Raji (cell line): ENCODE data around the gene SLC7A8.

ENCODE experiments used
- POLR2A ChIP-seq: IDR thresholded peaks from 2 replicates; pipeline ENCODE4 v1.6.1; 2011; ENCODE audit warnings: low read depth, low read length, control low read depth; ENCODE audit not compliant: insufficient read depth

SLC7A8 gene

GRCh38 chr14:23183479-23183878 is at the start of gene SLC7A8:
Gene SLC7A8 (minus strand): TSS chr14:23183660. CDS start chr14:23182914, 746 bp downstream.
- TF ChIP-seq POLR2A = no peak

DNA sequence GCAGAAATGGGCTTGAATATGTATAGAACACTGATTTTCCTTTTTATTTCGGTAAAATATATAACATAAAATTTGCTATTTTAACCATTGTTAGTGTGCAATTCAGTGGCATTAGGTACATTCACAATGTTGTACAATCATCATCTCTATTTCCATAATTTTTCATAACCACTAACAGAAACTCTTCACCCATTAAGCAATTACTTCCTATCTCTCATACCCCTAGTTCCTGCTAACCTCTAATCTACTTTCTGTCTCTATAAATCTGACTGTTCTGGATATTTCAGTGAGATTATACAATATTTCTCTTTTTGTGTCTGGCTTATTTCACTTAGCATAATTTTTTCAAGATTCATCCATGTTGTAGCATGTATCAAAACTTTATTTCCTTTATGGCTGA is 45.4 kb upstream of the SLC7A8 start:
- no peak for TF ChIP-seq POLR2A

DNA sequence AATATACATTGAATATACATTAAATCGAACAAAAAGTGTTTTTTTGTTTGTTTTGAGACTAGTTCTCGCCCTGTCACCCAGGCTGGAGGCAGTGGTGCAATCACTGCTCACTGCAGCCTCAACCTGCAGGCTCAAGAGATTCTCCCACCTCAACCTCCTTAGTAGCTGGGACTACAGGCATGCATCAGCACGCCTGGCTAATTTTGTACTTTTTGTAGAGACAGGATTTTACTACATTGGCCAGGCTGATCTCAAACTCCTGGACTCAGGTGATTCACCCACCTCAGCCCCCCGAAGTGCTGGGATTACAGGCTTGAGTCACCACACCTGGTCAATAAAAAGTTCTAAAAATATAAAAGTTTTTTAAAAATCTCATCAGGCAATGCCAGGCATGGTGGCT is 44.1 kb upstream of the SLC7A8 start:
- TF ChIP-seq POLR2A = no peak

- no peak for TF ChIP-seq POLR2A
These were observed 35.6 kb upstream of the SLC7A8 start for GRCh38 chr14:23219075-23219474.

- no peak for TF ChIP-seq POLR2A
These were observed 33.9 kb upstream of the SLC7A8 start for GRCh38 chr14:23217032-23218020.

- no peak for TF ChIP-seq POLR2A
These were observed 32.0 kb upstream of the SLC7A8 start for GRCh38 chr14:23215421-23215820.

DNA sequence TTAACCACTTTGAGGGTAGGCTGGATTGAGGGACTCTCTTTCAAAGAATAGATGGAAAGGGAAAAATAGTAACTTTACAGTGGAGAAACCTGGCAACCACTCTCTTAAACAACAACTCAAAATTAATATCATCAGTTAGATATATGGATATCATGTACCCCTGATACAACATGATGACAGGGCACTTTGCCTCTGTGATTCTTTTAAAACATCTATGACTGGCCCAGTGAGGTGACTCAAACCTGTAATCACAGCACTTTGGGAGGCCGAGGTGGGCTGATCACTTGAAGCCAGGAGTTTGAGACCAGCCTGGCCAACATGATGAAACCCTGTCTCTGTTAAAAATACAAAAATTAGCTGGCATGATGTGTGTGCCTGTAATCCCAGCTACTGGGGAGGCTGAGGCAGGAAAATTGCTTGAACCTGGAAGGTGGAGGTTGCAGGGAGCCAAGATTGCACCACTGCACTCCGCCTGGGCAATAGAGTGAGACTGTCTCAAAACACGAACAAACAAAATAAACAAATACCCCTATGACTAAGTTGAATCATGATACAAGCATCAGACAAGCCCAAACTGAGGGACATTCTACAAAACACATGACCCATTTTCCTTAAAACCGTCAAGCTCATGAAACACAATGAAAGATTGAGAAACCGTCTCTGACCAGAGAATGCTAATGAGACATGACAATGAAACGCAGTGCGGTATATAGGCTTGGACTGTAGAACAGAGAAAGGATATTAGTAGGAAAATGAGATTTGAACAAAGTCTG is 26.4 kb upstream of the SLC7A8 start:
- no peak for TF ChIP-seq POLR2A

DNA sequence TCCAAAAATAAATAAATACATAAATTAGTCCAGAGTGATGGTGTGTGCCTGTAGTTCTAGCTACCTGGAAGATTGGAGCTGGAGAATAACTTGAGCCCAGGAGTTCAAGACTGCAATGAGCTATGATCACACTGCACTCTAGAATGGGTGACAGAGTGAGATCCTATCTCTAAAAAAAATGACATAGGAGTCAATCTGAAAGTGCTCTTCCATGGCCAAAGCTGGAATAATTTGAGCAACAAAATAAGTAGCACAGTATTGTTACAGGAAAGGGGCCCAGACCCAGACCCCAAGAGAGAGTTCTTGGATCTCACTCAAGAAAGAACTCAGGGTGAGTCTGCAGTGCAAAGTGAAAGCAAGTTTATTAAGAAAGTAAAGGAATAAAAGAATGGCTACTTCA is 24.9 kb upstream of the SLC7A8 start:
- TF ChIP-seq POLR2A = no peak

DNA sequence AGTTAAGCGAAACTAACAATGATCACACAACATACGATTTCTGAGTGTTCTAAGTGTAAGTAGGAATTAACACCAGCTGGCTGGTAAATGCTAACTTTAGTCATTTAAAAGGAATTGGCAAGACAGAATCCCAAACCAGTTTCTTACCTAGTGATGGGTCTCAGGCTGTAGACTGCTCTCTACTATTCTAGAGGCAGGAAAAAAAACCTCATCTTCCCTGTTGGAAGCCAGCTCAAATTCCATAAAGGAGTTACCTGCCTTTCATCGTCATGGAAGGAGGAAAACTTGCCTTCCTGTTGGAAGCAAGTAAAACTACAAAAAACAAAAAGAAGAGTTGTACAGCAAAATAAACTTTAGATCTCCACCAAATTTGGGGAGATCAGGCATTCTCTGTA is 23.7 kb upstream of the SLC7A8 start:
- no peak for TF ChIP-seq POLR2A

- no peak for TF ChIP-seq POLR2A
These were observed 23.1 kb upstream of the SLC7A8 start for GRCh38 chr14:23206422-23207145.

DNA sequence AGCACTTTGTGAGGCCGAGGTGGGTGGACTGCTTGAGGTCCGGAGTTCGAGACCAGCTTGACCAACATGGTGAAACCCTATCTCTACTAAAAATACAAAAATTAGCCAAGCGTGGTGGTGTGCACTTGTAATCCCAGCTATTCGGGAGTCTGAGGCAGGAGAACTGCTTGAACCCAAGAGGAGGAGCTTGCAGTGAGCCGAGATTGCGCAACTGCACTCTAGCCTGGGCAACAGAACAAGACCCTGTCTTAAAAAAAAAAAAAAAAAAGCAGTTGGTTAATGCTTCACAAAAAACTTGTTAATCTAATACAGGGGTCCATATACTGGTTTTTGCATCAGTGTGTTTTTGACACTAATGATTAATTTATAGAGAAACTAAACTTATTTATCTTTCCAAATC is 18.5 kb upstream of the SLC7A8 start:
- no peak for TF ChIP-seq POLR2A

GRCh38 chr14:23195552-23196101 is 12.2 kb upstream of the SLC7A8 start:
- no peak for TF ChIP-seq POLR2A

DNA sequence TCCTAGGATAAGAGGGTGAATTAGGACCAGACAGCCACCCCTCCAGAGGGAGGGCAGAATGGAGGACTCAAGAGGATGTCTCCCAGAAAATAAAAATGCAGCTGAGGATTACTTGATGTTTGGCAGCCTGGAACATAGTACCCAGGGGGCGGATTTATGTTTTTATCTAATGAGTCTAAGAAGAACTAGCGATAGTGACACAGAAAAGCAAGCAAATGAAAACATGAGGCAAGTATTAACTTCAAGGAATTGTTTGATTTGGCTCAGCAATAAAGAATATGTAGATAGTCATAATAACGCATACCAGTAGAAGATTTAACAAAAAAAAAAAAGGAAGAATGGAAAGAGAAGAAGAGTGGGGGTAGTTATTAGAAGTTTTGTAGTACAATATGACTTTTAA is 10.0 kb upstream of the SLC7A8 start:
- TF ChIP-seq POLR2A = no peak

DNA sequence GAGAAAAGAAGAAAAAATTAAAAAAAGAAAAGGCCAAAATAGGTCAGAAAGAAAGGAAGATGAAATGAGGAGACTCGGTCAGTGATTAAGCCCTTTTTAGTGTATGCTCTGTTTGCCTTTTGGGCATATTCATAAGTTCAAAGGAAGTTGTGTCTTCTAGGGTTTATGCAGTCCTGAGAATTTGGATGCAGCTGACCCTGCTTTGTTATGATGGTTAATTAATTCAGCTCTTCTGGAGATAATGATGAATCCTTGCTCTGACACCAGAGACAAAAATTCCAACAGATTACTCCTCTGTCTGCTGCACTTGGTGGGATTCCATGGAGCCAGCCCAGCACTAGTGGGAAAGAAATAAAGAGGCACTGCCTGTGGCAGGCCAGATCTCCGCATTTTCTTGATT is 4.5 kb upstream of the SLC7A8 start:
- no peak for TF ChIP-seq POLR2A

- TF ChIP-seq POLR2A = no peak
These were observed 3.6 kb upstream of the SLC7A8 start for GRCh38 chr14:23186913-23187654.

DNA sequence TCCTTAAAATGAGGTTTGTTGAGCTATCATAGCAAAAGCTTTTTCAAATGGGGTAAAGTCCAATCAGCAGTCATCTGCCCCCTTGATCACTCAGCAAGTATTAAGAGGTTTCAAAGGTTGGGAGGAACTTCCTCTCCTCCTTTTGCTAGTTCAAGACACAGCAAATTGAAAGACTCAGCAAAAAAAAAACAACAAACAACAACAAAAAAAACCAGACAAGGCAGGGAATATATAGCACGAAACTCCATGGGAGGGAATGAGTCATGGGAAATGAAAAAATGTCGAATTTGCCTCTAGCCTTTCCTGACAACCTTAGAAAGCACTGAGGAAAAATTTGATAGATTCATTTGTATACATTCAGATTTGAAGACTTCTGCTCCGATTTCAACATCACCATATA is 1.6 kb upstream of the SLC7A8 start:
- TF ChIP-seq POLR2A = no peak
